HUES64 (cell line): ENCODE data around the gene PLBD1.

Experiments used
- H3K27ac ChIP-seq: 2 replicates; pipeline ENCODE4 v1.7.0; 2013; ENCODE audit warnings: low read depth, low read length, inconsistent platforms
- H3K27me3 ChIP-seq: 2 replicates; pipeline ENCODE4 v1.6.1; 2013; ENCODE audit warnings: mild to moderate bottlenecking, low read length; ENCODE audit not compliant: insufficient read depth
- H3K36me3 ChIP-seq: 2 replicates; pipeline ENCODE4 v1.6.1; 2013; ENCODE audit warnings: mild to moderate bottlenecking, low read length; ENCODE audit not compliant: insufficient read depth
- H3K4me1 ChIP-seq: 2 replicates; pipeline ENCODE4 v1.6.1; 2013; ENCODE audit warnings: mild to moderate bottlenecking, low read length, moderate library complexity; ENCODE audit not compliant: insufficient read depth
- H3K4me3 ChIP-seq: 2 replicates; pipeline ENCODE4 v1.5.1; 2013; ENCODE audit warnings: mild to moderate bottlenecking, low read length, moderate library complexity
- H3K9ac ChIP-seq: 2 replicates; pipeline ENCODE4 v1.6.1; 2013; ENCODE audit warnings: mild to moderate bottlenecking, low read depth, low read length
- H3K9me3 ChIP-seq: 2 replicates; pipeline ENCODE4 v1.6.1; 2013; ENCODE audit warnings: low read depth, low read length; ENCODE audit not compliant: insufficient read depth
- WGBS: fragments of 150-250, 120-280 bp; methylation state at CpG from one replicate; pipeline ENCODE4 v1.1.7; 2013; ENCODE audit warnings: missing lambda C conversion rate; 5-methylcytosine and 5-hydroxymethylcytosine counted together

Gene PLBD1

GRCh38 chr12:14591719-14592118, 24.0 kb upstream of the PLBD1 start:
- Histone ChIP-seq H3K27ac (no peak overlapping the region), H3K9ac (no peak overlapping the region), H3K27me3 (no peaks in the 10 kb centered on the region), H3K4me3 (no peak overlapping the region), H3K36me3 (no peaks in the 10 kb centered on the region), H3K4me1 (no peaks in the 10 kb centered on the region), H3K9me3 (no peaks in the 10 kb centered on the region)
- WGBS, result 88% methylated on average over 1 of the region's 1 CpG

- Histone ChIP-seq H3K27me3 (no peaks in the 10 kb centered on the region), H3K9me3 (no peaks in the 10 kb centered on the region), H3K36me3 (no peaks in the 10 kb centered on the region), H3K9ac (no peak overlapping the region), H3K27ac (no peak overlapping the region), H3K4me3 (no peak overlapping the region), H3K4me1 (no peaks in the 10 kb centered on the region)
- WGBS, result 91% methylated on average over 18 of the region's 18 CpGs
These were observed 21.7 kb upstream of the PLBD1 start for GRCh38 chr12:14589169-14590004.

DNA sequence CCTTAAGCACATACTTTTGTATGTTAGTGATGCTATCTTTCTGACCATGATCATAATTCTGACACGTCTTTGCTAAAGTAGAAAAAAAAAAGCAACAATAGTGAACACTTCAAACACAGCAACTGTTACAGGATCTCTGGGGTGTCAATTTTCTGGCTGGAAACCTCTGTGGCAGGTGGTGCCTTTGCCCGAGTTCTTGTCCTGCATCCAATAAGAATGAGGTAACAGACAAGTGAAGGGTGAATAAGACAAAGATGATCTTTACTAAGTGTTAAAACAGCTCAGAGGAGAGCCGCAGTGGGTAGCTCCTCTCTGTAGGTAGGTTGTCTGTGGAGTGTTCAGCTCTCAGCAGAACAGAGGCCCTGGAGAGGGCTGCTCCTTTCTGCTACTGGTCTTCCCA, 20.9 kb upstream of the PLBD1 start:
- H3K27ac ChIP-seq, result no peak overlapping the region
- 91% methylated on average over 3 of the region's 3 CpGs for WGBS
- H3K36me3 ChIP-seq, result no peaks in the 10 kb centered on the region
- H3K4me3 ChIP-seq, result no peak overlapping the region
- no peaks in the 10 kb centered on the region for H3K9me3 ChIP-seq
- no peaks in the 10 kb centered on the region for H3K27me3 ChIP-seq
- H3K4me1 ChIP-seq, result no peaks in the 10 kb centered on the region
- no peak overlapping the region for H3K9ac ChIP-seq

GRCh38 chr12:14578646-14579045, 11.0 kb upstream of the PLBD1 start:
- Histone ChIP-seq H3K4me3 (no peak overlapping the region), H3K4me1 (no peaks in the 10 kb centered on the region), H3K27ac (no peak overlapping the region), H3K9ac (no peak overlapping the region), H3K27me3 (no peaks in the 10 kb centered on the region), H3K9me3 (no peaks in the 10 kb centered on the region), H3K36me3 (no peaks in the 10 kb centered on the region)
- 98% methylated on average over 8 of the region's 8 CpGs for WGBS

- no peaks in the 10 kb centered on the region for H3K4me1 ChIP-seq
- 94% methylated on average over 1 of the region's 1 CpG for WGBS
- no peaks in the 10 kb centered on the region for H3K9me3 ChIP-seq
- H3K4me3 ChIP-seq, result no peak overlapping the region
- H3K9ac ChIP-seq, result no peak overlapping the region
- no peak overlapping the region for H3K27ac ChIP-seq
- H3K36me3 ChIP-seq, result no peaks in the 10 kb centered on the region
- H3K27me3 ChIP-seq, result no peaks in the 10 kb centered on the region
These were observed 9.7 kb upstream of the PLBD1 start for GRCh38 chr12:14577344-14577743.

- WGBS, result 80% methylated on average over 8 of the region's 8 CpGs
- Histone ChIP-seq H3K27me3 (no peaks in the 10 kb centered on the region), H3K9ac (no peak overlapping the region), H3K4me3 (no peak overlapping the region), H3K4me1 (no peaks in the 10 kb centered on the region), H3K27ac (no peak overlapping the region), H3K9me3 (no peaks in the 10 kb centered on the region), H3K36me3 (no peaks in the 10 kb centered on the region)
These were observed 9.2 kb upstream of the PLBD1 start for GRCh38 chr12:14576896-14577295.

DNA sequence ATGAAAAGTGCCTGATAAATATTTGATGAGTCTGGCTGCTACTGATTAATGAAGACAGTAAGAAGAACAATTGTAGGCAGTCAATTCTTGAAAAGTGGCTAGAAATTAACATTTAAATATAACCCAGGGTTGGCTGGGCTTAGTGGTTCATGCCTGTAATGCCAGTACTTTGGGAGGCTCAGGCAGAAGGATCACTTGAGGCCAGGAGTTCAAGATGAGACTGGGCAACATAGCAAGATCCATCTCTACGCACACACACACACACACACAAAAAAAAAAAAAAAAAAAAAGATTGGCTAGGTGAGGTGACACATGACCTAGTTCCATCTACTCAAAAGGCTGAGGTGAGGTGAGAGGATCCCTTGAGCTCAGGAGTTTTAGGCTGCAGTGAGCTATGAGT, 7.9 kb upstream of the PLBD1 start:
- no peak overlapping the region for H3K27ac ChIP-seq
- WGBS, result no CpG with 5 or more reads among the region's 1 CpG

DNA sequence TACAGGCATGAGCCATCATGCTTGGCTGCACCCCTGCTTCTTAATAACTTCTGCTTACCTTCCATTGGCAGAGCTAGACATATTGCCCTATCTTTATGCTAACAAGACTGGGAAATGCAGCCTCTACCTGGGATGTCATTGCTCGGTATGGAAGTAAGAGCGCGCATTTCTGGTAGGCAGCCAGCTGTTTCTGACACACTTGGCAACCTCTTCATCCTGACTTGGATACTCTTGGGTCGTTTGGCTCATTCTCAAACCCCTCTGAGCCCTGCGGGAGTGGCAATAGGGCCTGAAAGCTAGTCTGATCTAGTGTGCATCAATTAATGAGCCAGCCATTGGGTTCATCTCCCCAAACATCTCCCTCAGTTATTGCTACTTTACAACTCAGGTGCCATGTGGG, 5.4 kb upstream of the PLBD1 start:
- Histone ChIP-seq H3K36me3 (no peaks in the 10 kb centered on the region), H3K4me1 (no peaks in the 10 kb centered on the region), H3K9me3 (no peaks in the 10 kb centered on the region), H3K9ac (no peak overlapping the region), H3K27ac (no peak overlapping the region), H3K27me3 (peaks cover 7% of the 10 kb centered on the region; the same call in 1 of the 2 replicates), H3K4me3 (no peak overlapping the region)
- whole genome bisulfite sequencing, result 96% methylated on average over 5 of the region's 5 CpGs

More for the DNA sequence above, 7.9 kb upstream of the PLBD1 start:
- H3K36me3 ChIP-seq, result no peaks in the 10 kb centered on the region
- H3K9me3 ChIP-seq, result no peaks in the 10 kb centered on the region
- H3K27me3 ChIP-seq, result no peaks in the 10 kb centered on the region
- H3K4me1 ChIP-seq, result no peaks in the 10 kb centered on the region
- no peak overlapping the region for H3K9ac ChIP-seq
- H3K4me3 ChIP-seq, result no peak overlapping the region

DNA sequence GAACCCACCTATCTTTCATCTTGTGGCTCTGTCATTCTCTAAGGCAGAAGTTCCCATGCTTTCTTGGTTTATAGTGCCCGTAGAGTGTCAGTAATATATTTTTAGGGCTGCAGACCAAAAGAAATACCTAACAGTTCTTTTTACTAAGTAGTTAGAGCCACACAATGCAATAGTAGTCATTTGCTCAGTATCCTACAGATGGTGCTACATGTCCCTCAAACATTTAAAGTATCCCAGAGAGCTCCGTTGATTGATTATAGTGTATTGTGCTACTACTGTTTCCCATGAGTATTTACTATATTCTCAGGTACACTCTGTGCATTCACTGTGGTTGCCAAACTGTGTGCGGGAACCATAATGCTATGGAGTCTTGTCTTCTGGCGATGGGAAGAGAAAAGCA, 4.7 kb upstream of the PLBD1 start:
- Histone ChIP-seq H3K27me3 (peaks cover 11% of the 10 kb centered on the region; the same call in 1 of the 2 replicates), H3K4me3 (no peak overlapping the region), H3K4me1 (no peaks in the 10 kb centered on the region), H3K36me3 (no peaks in the 10 kb centered on the region), H3K27ac (no peak overlapping the region), H3K9me3 (no peaks in the 10 kb centered on the region), H3K9ac (no peak overlapping the region)
- WGBS, result 95% methylated on average over 2 of the region's 4 CpGs

DNA sequence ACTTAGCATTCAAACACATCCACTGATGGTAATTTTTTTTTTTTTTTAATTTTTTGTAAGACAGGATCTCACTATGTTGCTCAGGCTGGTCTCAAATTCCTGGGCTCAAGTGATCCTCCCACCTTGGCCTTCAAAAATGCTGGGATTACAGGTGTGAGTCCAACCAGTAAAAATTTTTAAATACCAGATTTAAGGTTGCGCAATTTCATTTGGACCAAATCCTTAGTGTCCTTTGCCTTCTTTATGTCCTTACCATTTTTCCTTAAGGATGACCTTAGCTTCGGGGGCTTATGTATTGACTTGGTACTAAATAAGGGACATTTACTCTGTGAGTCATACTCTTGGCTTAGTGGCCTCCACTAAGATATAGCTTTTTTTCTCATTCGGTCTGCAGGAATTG, 4.1 kb upstream of the PLBD1 start:
- H3K4me1 ChIP-seq, result no peaks in the 10 kb centered on the region
- no peaks in the 10 kb centered on the region for H3K9me3 ChIP-seq
- WGBS, result 95% methylated on average over 3 of the region's 3 CpGs

DNA sequence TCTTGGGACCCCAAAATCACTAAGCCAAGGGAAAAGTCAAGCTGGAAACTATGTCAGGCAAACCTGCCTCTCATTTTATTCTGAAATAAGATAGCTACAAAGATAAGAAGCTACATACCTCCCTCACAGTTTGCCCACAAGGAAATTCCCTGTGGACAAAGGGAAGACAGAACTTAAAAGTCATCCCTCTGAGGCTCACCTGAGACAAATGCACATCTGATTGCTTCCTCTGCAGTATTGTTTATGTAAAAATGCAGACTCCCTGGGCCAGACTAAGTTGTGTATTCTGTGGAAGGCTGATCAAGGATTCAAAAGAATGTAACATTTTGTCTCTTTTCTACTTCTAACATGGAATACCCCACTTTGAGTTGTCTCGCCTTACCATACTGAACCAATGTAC, 2.5 kb upstream of the PLBD1 start:
- no peak overlapping the region for H3K27ac ChIP-seq
- 85% methylated on average over 1 of the region's 1 CpG for WGBS
- no peak overlapping the region for H3K4me3 ChIP-seq
- no peaks in the 10 kb centered on the region for H3K9me3 ChIP-seq
- H3K27me3 ChIP-seq, result peaks cover 18% of the 10 kb centered on the region
- H3K4me1 ChIP-seq, result no peaks in the 10 kb centered on the region
- no peaks in the 10 kb centered on the region for H3K36me3 ChIP-seq
- H3K9ac ChIP-seq, result no peak overlapping the region

More for the DNA sequence above, 4.1 kb upstream of the PLBD1 start:
- H3K27me3 ChIP-seq, result peaks cover 17% of the 10 kb centered on the region
- no peak overlapping the region for H3K27ac ChIP-seq
- H3K36me3 ChIP-seq, result no peaks in the 10 kb centered on the region
- no peak overlapping the region for H3K9ac ChIP-seq
- no peak overlapping the region for H3K4me3 ChIP-seq
